Upper lobe of right lung (tissue), 1 donor: ENCODE results near the gene BTBD1. TPM values are rescaled to one million over a fixed set of nuclear protein-coding genes. Genes with fewer than 3 reads are reported as not detected.
"Not testable (repeated sequence)": the region's sequence is repeated elsewhere in the genome, so short reads cannot be mapped to it uniquely, and the experiment has no call there.

Experiments
- ATAC-seq: fragments of 200-7000 bp; cut with Tn5 transposase; one replicate; pipeline ENCODE4 v1.9.1; 2020; ENCODE audit warnings: mild to moderate bottlenecking, moderate library complexity
- DNase-seq: peaks from one replicate; pipeline ENCODE4 v3.0.0-alpha.2; 2020
- H3K27ac ChIP-seq: fragments of 200-600 bp; one replicate; pipeline ENCODE4 v1.8.0; 2022
- H3K27me3 ChIP-seq: fragments of 200-600 bp; one replicate; pipeline ENCODE4 v1.8.0; 2022; ENCODE audit warnings: mild to moderate bottlenecking
- H3K36me3 ChIP-seq: fragments of 200-600 bp; one replicate; pipeline ENCODE4 v1.8.0; 2022
- H3K4me1 ChIP-seq: fragments of 200-600 bp; one replicate; pipeline ENCODE4 v1.8.0; 2022
- H3K4me3 ChIP-seq: fragments of 200-600 bp; one replicate; pipeline ENCODE4 v1.8.0; 2022; ENCODE audit warnings: mild to moderate bottlenecking
- H3K9me3 ChIP-seq: fragments of 200-600 bp; one replicate; pipeline ENCODE4 v1.8.0; 2022
- CTCF ChIP-seq: fragments of 200-600 bp; IDR thresholded peaks from one replicate; pipeline ENCODE4 v1.8.0; 2022; ENCODE audit warnings: antibody characterized with exemption
- intact Hi-C: fragments of 100-400 bp; cut with DNase I; formaldehyde crosslinking; loops from one replicate; pipeline ENCODE4 v1.11.0; 2022
- total RNA-seq: library from RNA; stranded (reverse); fragmentation: NEBNext Ultra II Directional; extraction: Animal tissue kit (Norgen Biotek cat#: 25700); gene quantifications from one replicate; pipeline ENCODE4 v1.2.1, GENCODE V29; 2021
- donor health status: DM: no; HTN: yes; CAD: no; lungs with severe emphysema.

Gene BTBD1
- total RNA-seq, 1 donor from 2014 or later, result 44.6 TPM

DNA sequence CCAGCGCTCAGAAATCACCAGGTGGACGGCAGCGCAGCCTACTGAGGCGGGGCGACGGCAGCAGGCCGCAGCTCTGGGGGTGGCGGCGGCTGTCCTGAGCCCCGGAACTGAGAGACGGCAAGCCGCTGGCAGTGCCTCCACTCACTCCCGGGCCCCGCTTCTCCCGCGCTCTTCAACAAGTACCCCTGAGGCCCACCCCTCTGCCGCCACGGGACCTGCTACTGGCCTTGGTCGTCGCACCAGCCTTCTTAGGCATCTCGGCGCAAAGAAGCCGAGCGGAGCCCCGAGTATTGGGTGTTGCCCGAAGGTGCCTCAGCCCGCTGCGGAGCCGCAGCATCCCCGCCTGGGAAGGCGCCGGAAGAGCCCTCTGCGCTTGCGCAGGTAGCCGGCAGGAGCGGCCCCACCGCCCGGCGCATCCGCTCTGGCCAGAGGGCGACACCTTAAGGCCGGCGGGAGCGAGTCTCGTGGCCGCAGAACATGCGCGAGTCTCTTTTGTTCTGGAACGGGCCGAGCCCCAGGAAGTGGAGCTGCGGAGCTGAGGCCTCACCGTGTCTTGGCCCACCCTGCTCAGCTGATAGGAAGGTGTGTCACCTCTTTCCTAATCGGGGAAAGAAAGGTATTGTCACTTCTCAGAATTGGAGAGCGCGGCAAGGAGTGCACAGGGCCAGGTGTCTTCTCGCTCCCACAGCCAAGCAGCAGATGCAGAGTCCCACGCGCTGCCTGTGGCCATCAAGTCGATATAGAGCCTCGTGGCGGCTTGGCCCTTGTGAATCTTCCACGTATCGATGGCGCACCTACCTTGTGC, 55.6 kb downstream of the BTBD1 start, which contains the start of gene C15orf40:
C15orf40 (minus strand) TSS at position 369 of the 805 bp plus-strand sequence; CDS start at position 337, 32 bp downstream.
- intact Hi-C loops, result no loop called here
- H3K36me3 ChIP-seq, result peaks cover 37% of the 10 kb centered on the region
- peak within 1 kb of the TSS; percentile 99 for H3K4me3 ChIP-seq

GRCh38 chr15:83010709-83011270, 56.3 kb downstream of the BTBD1 start:
- H3K27me3 ChIP-seq, result no peaks in the 10 kb centered on the region
- H3K4me3 ChIP-seq, result peak overlapping the region; percentile 99
- peaks cover 37% of the 10 kb centered on the region for H3K36me3 ChIP-seq
- peak overlapping the region; percentile 86 for H3K27ac ChIP-seq
- intact Hi-C loops, result no loop called here
- ATAC-seq (peak; percentile 89), DNase-seq (peak; percentile 87)
- H3K9me3 ChIP-seq, result no peaks in the 10 kb centered on the region
- H3K4me1 ChIP-seq, result peaks cover 13% of the 10 kb centered on the region
- peak; percentile 77 for TF ChIP-seq CTCF

More for the DNA sequence above, 55.6 kb downstream of the BTBD1 start, which contains the start of gene C15orf40:
- ATAC-seq (peak; percentile 98), DNase-seq (peak; percentile 96)
- Histone ChIP-seq H3K27ac (peak within 1 kb of the TSS; percentile 86), H3K9me3 (no peaks in the 10 kb centered on the region), H3K4me1 (peaks cover 13% of the 10 kb centered on the region), H3K27me3 (no peaks in the 10 kb centered on the region)
- TF ChIP-seq CTCF, result peak; percentile 77

DNA sequence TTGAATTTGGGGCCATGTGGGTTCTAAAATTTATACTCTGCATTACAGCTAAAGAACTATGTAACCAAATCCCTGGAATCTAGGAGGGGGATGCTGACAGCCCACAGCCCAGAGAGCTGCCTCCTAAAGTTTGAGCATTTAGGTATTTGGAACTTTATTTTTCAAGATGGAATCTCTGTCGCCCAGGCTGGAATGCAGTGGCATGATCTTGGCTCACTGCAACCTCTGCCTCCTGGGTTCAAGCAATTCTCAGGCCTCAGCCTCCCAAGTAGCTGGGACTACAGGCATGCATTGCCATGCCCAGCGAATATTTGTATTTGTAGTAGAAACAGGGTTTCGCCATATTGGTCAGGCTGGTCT, 66.4 kb downstream of the BTBD1 start:
- H3K27ac ChIP-seq, H3K4me1 ChIP-seq, H3K9me3 ChIP-seq, ATAC-seq, H3K4me3 ChIP-seq, intact Hi-C loops, H3K27me3 ChIP-seq, DNase-seq: not testable (repeated sequence)
- peaks cover 19% of the 10 kb centered on the region for H3K36me3 ChIP-seq

DNA sequence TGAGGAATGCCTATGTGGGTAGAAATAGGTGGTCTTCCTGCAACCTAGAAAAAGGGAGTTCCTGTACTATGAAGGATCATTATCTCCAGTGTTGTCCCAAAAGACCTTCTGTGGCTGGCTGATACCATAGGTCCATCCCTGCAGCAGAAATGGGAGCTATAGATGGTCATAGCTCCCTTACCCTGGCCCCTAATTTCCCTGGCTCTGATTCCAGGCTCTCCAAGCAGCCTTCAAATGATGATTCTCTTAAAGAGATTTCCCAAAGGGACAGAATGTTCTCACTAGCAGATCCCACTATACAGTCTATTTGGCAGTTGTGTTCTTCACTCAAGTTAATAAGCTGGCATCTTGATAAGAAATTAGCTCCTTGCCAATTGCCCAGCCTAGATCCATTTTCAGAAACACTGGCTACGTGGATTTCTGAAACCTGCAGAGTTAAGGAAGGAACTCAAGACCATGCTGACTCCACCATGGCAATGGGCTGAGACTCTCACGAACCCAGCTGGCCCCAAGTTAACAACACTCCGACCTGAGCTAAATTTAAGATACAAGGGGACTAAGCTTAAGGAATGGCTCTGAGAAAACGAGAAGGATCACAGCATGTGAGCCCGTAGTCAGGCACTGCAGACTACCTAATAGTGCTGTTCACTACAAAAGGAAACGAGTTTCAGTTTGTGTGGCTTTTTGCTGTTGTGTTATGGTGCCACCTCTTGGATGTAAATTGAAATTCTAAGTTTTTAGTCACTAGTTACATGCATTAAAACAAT, 67.0 kb downstream of the BTBD1 start:
- H3K36me3 ChIP-seq, result peaks cover 14% of the 10 kb centered on the region
- no peaks in the 10 kb centered on the region for H3K27me3 ChIP-seq
- peak overlapping the region; percentile 44 for H3K27ac ChIP-seq
- intact Hi-C loops, result no loop called here
- peak; percentile 42 for TF ChIP-seq CTCF
- peaks cover 5% of the 10 kb centered on the region for H3K4me1 ChIP-seq
- ATAC-seq (peak; percentile 81), DNase-seq (no peak)
- H3K9me3 ChIP-seq, result no peaks in the 10 kb centered on the region
- H3K4me3 ChIP-seq, result peak overlapping the region; percentile 36

GRCh38 chr15:82999426-82999825, 67.6 kb downstream of the BTBD1 start:
- Histone ChIP-seq H3K27me3 (no peaks in the 10 kb centered on the region), H3K27ac (no peak overlapping the region), H3K4me3 (no peak overlapping the region), H3K36me3 (peaks cover 7% of the 10 kb centered on the region), H3K4me1 (peaks cover 5% of the 10 kb centered on the region), H3K9me3 (no peaks in the 10 kb centered on the region)
- no peak for DNase-seq
- TF ChIP-seq CTCF, result no peak
- ATAC-seq, result no peak
- intact Hi-C loops, result no loop called here
